SU-DHL-6 (cell line): ENCODE results near the gene ZNF628.

Experiments
- H2AFZ ChIP-seq: fragments of 200-600 bp; sonication (generic); 2 replicates; pipeline ENCODE4 v1.6.1; 2014; ENCODE audit warnings: low read depth, mild to moderate bottlenecking, moderate library complexity, mixed read lengths, antibody characterized with exemption, low read length; ENCODE audit not compliant: severe bottlenecking
- H3F3A ChIP-seq: fragments of 200-600 bp; shearing (Covaris generic); 2 replicates; pipeline ENCODE4 v1.6.0; 2016; ENCODE audit warnings: antibody characterized with exemption, mild to moderate bottlenecking; ENCODE audit not compliant: insufficient read depth
- H3K27ac ChIP-seq: fragments of 200-600 bp; sonication (generic); 2 replicates; pipeline ENCODE4 v1.5.1; 2016; ENCODE audit warnings: low read depth, mild to moderate bottlenecking, low read length, moderate library complexity, mixed read lengths
- H3K27me3 ChIP-seq: fragments of 200-600 bp; sonication (generic), shearing (Covaris generic); 2 replicates; pipeline ENCODE4 v1.6.0; 2014; ENCODE audit warnings: mild to moderate bottlenecking, low read length
- H3K36me3 ChIP-seq: fragments of 200-600 bp; sonication (generic); 2 replicates; pipeline ENCODE4 v1.6.1; 2014; ENCODE audit warnings: mild to moderate bottlenecking, low read length, mixed read lengths
- H3K4me2 ChIP-seq: fragments of 300-600, 200-600 bp; shearing (Covaris generic), sonication (generic); 2 replicates; pipeline ENCODE4 v1.6.0; 2014; ENCODE audit warnings: low read length, low read depth, mild to moderate bottlenecking; ENCODE audit not compliant: poor library complexity, severe bottlenecking
- H3K4me3 ChIP-seq: fragments of 200-600 bp; sonication (generic); 2 replicates; pipeline ENCODE4 v1.5.1; 2014; ENCODE audit warnings: antibody characterized with exemption, low read length, mild to moderate bottlenecking, mixed read lengths; ENCODE audit not compliant: insufficient read depth, poor library complexity, severe bottlenecking
- H3K79me2 ChIP-seq: fragments of 200-600 bp; sonication (generic); 2 replicates; pipeline ENCODE4 v1.6.1; 2014; ENCODE audit warnings: mild to moderate bottlenecking, low read length, moderate library complexity; ENCODE audit not compliant: insufficient read depth
- H3K9ac ChIP-seq: fragments of 200-600 bp; sonication (generic); 2 replicates; pipeline ENCODE4 v1.7.0; 2014; ENCODE audit warnings: mild to moderate bottlenecking, low read length
- H3K9me2 ChIP-seq: fragments of 200-600 bp; sonication (generic); replicated peaks from 2 replicates; pipeline ENCODE4 v1.6.1; 2014; ENCODE audit warnings: low read length; ENCODE audit not compliant: insufficient read depth
- H3K9me3 ChIP-seq: fragments of 200-600 bp; sonication (generic); 2 replicates; pipeline ENCODE4 v1.6.1; 2014; ENCODE audit warnings: low read length, mixed read lengths; ENCODE audit not compliant: insufficient read depth
- H4K20me1 ChIP-seq: fragments of 200-600 bp; sonication (generic); 2 replicates; pipeline ENCODE4 v1.6.1; 2014; ENCODE audit warnings: low read depth, mild to moderate bottlenecking, antibody characterized with exemption, low read length, moderate library complexity, mixed read lengths
- CTCF ChIP-seq: fragments of 200-600 bp; sonication (generic); IDR thresholded peaks from one replicate; pipeline ENCODE4 v1.5.1; 2017; ENCODE audit warnings: antibody characterized with exemption, mild to moderate bottlenecking, low read length, moderate library complexity; ENCODE audit not compliant: insufficient read depth, poor library complexity, severe bottlenecking
- EZH2phosphoT487 ChIP-seq: fragments of 200-600 bp; sonication (generic), shearing (Covaris generic); conservative IDR thresholded peaks from 2 replicates; pipeline ENCODE4 v1.6.1; 2018; ENCODE audit warnings: mild to moderate bottlenecking, antibody characterized with exemption, low read length, moderate library complexity, mixed read lengths

The ZNF628 gene

GRCh38 chr19:55503157-55503501 is 26.7 kb downstream of the ZNF628 start:
- no peaks in the 10 kb centered on the region for H3K79me2 ChIP-seq
- H3K9me2 ChIP-seq, result no peaks in the 10 kb centered on the region
- no peak overlapping the region for H3K4me2 ChIP-seq
- H3K9me3 ChIP-seq, result no peaks in the 10 kb centered on the region
- TF ChIP-seq EZH2phosphoT487, result no peak
- TF ChIP-seq CTCF, result no peak
- H3K36me3 ChIP-seq, result no peaks in the 10 kb centered on the region
- no peak overlapping the region for H3K27ac ChIP-seq
- no peaks in the 10 kb centered on the region for H3K27me3 ChIP-seq
- no peaks in the 10 kb centered on the region for H4K20me1 ChIP-seq
- H3F3A ChIP-seq, result no peaks in the 10 kb centered on the region
- peak overlapping the region; percentile 98 for H2AFZ ChIP-seq
- H3K9ac ChIP-seq, result no peak overlapping the region
- no peak overlapping the region for H3K4me3 ChIP-seq

DNA sequence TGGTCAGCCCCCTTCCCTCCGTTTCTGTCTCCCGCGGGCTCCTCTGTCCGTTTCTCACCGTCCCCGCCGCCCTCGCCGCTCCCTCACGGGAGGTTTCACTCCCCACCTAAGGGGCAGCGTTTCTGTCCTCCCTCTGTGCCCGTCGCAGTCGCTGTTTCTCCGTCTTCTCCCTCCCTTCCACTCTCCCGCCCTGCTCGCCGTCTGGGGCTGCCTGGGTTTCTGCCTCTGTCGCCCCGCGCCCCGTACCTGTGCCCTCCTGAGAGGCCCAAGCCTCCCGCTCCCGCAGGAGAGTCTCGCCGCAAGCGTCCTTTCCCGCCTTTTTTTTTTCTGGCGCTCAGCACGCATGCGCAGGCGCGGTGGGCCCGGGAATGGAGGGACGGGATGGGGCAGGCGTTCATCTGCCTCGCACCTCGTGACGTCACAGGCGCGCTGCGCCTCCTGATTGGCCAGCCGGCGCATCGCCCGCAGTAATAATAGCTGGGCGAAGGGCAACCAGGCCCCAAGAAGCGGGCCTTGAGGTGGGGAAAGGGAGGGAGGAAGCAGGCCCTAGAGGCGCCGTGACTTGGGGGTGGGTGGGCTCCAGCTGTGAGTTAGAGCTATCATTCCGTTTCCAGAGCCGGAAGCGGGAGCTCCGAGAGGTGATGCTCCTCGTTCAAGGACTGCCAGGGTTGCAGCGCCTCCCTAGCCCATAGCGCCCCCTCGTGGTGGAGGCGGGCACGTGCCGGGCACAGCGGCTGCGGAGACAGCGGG is 27.3 kb downstream of the ZNF628 start:
- Histone ChIP-seq H3K27ac (no peak overlapping the region), H3K9me3 (no peaks in the 10 kb centered on the region), H3K27me3 (no peaks in the 10 kb centered on the region), H3K9ac (peak overlapping the region; percentile 53), H4K20me1 (no peaks in the 10 kb centered on the region), H3K4me2 (peak overlapping the region; percentile 66), H3K79me2 (no peaks in the 10 kb centered on the region), H2AFZ (peak overlapping the region; percentile 98), H3F3A (no peaks in the 10 kb centered on the region), H3K4me3 (peak overlapping the region; percentile 54), H3K36me3 (no peaks in the 10 kb centered on the region), H3K9me2 (no peaks in the 10 kb centered on the region)
- no peak for TF ChIP-seq EZH2phosphoT487
- TF ChIP-seq CTCF, result peak; percentile 94

DNA sequence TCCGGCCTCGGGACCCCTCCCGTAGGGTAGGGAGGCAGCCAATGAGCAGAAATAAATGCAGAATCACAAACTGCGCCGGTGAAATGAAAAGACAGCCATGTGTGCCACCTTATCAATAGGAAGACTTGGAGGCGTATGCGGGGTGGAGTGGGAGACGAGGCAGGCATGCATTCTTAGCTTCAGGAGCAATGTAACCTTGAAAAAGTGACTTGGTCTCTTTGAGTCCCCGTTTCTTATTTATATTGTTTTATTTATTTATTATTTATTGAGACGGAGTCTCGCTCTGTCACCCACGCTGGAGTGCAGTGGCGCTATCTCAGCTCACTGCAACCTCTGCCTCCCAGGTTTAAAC is 27.8 kb downstream of the ZNF628 start:
- Histone ChIP-seq H3K27ac (no peak overlapping the region), H3K79me2 (no peaks in the 10 kb centered on the region), H3K9me3 (no peaks in the 10 kb centered on the region), H3K36me3 (no peaks in the 10 kb centered on the region), H3K27me3 (no peaks in the 10 kb centered on the region), H3K9me2 (no peaks in the 10 kb centered on the region), H3K4me3 (no peak overlapping the region), H3F3A (no peaks in the 10 kb centered on the region), H3K9ac (peak overlapping the region; percentile 53; the same call in 1 of the 2 replicates), H2AFZ (peak overlapping the region; percentile 98), H3K4me2 (peak overlapping the region; percentile 66), H4K20me1 (no peaks in the 10 kb centered on the region)
- no peak for TF ChIP-seq EZH2phosphoT487
- no peak for TF ChIP-seq CTCF
